ENCODE results near the gene CHCHD6.

CHCHD6 gene

DNA sequence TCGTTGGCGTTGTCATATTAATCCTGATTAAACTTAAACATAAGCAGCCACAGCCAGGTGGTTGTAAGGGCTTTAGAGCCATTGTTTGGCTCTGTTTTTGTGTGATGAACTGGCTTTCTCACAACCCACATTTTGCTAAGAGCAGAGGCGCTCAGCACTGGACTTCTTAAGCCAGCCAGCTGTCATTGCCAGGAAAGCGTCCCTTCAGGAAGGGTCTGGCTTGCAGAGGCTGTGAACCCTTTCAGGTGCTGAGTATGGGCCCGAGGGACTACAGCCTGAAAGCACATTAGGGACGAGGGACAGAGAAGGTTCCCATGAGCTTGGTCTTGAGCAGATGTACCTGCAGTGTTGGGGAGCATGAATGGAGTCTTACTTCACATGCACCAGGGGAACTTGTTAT, 112.3 kb downstream of the CHCHD6 start:
- peaks cover 11% of the 10 kb centered on the region for H3K4me1 ChIP-seq (ENCODE audit: low read length)
- no peak overlapping the region for H2AFZ ChIP-seq (ENCODE audit: low read depth, low read length)
- H3K27me3 ChIP-seq (ENCODE audit: low read depth, low read length) = no peaks in the 10 kb centered on the region
- no peaks in the 10 kb centered on the region for H3K9me3 ChIP-seq (ENCODE audit: insufficient read depth, low read length)
- 0 out of 2 replicates have a peak, but pooled peaks cover 3% of the 10 kb centered on the region for H3K79me2 ChIP-seq (ENCODE audit: low read length)
- no peak for TF ChIP-seq EZH2phosphoT487 (IDR thresholded peaks at IDR 0.05; ENCODE audit: low read depth)
- H3K27ac ChIP-seq (ENCODE audit: low read length) = no peak overlapping the region
- H4K20me1 ChIP-seq (ENCODE audit: insufficient read depth, low read length) = no peaks in the 10 kb centered on the region
- H3K9ac ChIP-seq (ENCODE audit: low read length) = no peak overlapping the region
- no peak overlapping the region for H3K4me2 ChIP-seq (ENCODE audit: low read length)
- no peaks in the 10 kb centered on the region for H3K36me3 ChIP-seq (replicated peaks; ENCODE audit: low read depth, low read length)
- H3K4me3 ChIP-seq (ENCODE audit: low read length) = no peak overlapping the region

DNA sequence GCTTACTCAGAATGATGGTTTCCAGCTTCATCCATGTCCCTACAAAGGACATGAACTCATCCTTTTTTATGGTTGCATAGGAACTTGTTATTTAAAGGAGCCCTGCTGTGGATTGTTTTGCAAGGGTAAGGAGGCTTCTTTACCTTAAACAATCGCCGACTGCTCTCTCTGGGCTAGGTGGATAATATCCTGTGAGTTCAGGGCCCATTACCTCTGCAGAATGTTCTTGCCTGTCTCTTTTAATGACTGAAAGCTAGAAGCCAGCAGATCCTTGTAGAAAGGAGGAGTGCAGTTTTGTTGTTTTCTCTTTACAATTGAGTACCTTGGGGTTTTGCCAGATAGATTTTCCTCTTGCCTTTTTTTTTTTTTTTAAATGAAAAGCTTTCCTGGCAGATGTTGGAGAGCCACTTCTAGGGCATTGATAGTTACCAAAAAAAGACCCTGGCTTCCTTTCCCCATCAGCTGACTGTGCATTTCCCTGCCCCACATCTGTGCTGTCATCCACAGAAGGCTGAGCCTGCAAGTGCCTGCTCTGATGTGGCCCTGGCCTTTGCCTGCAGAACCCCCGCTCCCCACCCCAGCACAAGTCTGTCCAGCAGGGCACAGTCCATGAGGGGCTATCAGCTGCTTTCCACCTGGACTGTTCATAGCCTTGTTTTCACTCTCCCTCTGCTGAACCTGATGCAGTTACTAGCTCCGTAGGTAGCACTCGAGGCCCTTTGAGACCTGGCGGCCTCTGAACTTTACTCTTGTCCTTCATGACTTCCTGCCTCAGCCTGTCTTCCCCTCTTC, 113.1 kb downstream of the CHCHD6 start:
- Histone ChIP-seq H3K36me3 (replicated peaks; ENCODE audit: low read depth, low read length) (no peaks in the 10 kb centered on the region), H2AFZ (ENCODE audit: low read depth, low read length) (no peak overlapping the region), H3K9me3 (ENCODE audit: insufficient read depth, low read length) (no peaks in the 10 kb centered on the region), H3K27ac (ENCODE audit: low read length) (no peak overlapping the region), H3K4me2 (ENCODE audit: low read length) (no peak overlapping the region), H4K20me1 (ENCODE audit: insufficient read depth, low read length) (no peaks in the 10 kb centered on the region), H3K4me3 (ENCODE audit: low read length) (no peak overlapping the region), H3K9ac (ENCODE audit: low read length) (no peak overlapping the region), H3K27me3 (ENCODE audit: low read depth, low read length) (no peaks in the 10 kb centered on the region), H3K4me1 (ENCODE audit: low read length) (peaks cover 11% of the 10 kb centered on the region), H3K79me2 (ENCODE audit: low read length) (0 out of 2 replicates have a peak, but pooled peaks cover 3% of the 10 kb centered on the region)
- TF ChIP-seq, protein P1, sequence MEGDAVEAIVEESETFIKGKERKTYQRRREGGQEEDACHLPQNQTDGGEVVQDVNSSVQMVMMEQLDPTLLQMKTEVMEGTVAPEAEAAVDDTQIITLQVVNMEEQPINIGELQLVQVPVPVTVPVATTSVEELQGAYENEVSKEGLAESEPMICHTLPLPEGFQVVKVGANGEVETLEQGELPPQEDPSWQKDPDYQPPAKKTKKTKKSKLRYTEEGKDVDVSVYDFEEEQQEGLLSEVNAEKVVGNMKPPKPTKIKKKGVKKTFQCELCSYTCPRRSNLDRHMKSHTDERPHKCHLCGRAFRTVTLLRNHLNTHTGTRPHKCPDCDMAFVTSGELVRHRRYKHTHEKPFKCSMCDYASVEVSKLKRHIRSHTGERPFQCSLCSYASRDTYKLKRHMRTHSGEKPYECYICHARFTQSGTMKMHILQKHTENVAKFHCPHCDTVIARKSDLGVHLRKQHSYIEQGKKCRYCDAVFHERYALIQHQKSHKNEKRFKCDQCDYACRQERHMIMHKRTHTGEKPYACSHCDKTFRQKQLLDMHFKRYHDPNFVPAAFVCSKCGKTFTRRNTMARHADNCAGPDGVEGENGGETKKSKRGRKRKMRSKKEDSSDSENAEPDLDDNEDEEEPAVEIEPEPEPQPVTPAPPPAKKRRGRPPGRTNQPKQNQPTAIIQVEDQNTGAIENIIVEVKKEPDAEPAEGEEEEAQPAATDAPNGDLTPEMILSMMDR (IDR thresholded peaks at IDR 0.05; ENCODE audit: low read depth, low read length) = no peak
- TF ChIP-seq EZH2phosphoT487 (IDR thresholded peaks at IDR 0.05; ENCODE audit: low read depth) = no peak

DNA sequence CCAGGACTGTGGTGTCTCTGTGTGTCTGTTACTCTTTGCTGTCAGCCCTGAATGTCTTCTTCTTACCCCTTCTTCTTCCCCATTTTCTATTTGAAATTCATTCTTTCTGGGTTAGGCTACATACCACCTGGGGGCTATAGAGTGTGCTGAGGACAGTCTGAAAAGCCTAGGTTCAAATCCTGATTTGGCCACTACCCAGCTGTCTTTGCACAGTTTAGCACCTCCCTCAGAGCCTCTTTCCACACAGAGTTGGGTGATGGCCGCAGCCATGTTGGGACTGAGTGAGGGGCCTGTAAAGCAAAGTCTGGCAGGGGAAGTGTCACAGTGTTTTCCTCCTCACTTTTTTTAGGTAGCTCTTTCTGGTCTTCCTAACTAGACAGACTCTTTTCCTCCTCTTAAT, 113.7 kb downstream of the CHCHD6 start:
- TF ChIP-seq, protein P1 (IDR thresholded peaks at IDR 0.05; ENCODE audit: low read depth, low read length) = no peak
- TF ChIP-seq EZH2phosphoT487 (IDR thresholded peaks at IDR 0.05; ENCODE audit: low read depth) = no peak
- 0 out of 2 replicates have a peak, but pooled peaks cover 3% of the 10 kb centered on the region for H3K79me2 ChIP-seq (ENCODE audit: low read length)
- H2AFZ ChIP-seq (ENCODE audit: low read depth, low read length) = no peak overlapping the region
- no peaks in the 10 kb centered on the region for H4K20me1 ChIP-seq (ENCODE audit: insufficient read depth, low read length)
- H3K9ac ChIP-seq (ENCODE audit: low read length) = no peak overlapping the region
- no peaks in the 10 kb centered on the region for H3K9me3 ChIP-seq (ENCODE audit: insufficient read depth, low read length)
- no peak overlapping the region for H3K27ac ChIP-seq (ENCODE audit: low read length)
- no peak overlapping the region for H3K4me3 ChIP-seq (ENCODE audit: low read length)
- no peak overlapping the region for H3K4me2 ChIP-seq (ENCODE audit: low read length)
- H3K4me1 ChIP-seq (ENCODE audit: low read length) = peaks cover 11% of the 10 kb centered on the region
- no peaks in the 10 kb centered on the region for H3K36me3 ChIP-seq (replicated peaks; ENCODE audit: low read depth, low read length)
- H3K27me3 ChIP-seq (ENCODE audit: low read depth, low read length) = no peaks in the 10 kb centered on the region

DNA sequence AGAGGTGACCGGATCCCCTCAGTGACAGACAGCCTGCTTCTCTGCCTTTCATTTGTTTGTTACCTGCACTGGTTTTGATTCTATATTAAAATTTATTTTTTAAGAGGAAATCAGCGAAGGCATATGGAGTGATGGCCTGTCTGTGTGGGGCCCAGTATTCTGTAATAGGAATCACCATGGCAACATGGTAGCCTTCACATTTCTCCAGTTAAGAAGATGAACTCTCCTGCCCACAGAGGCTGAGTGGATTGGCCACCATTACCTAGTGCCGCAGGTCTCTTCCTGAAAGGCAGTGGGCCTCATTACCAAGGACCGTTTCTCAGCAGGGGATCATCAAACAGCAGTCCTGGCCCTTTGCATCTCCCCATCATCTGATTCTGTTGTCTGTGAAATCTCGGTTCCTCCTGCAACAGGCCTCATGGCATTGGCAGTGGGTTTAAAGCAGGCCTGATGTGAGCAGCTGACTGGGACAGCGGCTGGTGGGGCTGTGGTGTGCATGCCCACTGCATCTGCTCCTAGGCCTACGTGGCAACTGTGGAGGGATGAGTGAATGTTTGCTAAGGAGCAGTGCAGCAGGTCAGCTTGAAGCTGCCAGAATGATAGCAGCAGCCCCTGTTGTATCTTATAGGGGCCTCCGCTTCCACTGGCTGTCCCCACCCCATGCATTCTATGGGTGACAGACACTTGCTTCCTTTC, 114.5 kb downstream of the CHCHD6 start:
- Histone ChIP-seq H3K4me2 (ENCODE audit: low read length) (peak overlapping the region; percentile 28; the same call in 1 of the 2 replicates), H3K79me2 (ENCODE audit: low read length) (0 out of 2 replicates have a peak, but pooled peaks cover 3% of the 10 kb centered on the region), H3K9me3 (ENCODE audit: insufficient read depth, low read length) (no peaks in the 10 kb centered on the region), H2AFZ (ENCODE audit: low read depth, low read length) (no peak overlapping the region), H4K20me1 (ENCODE audit: insufficient read depth, low read length) (no peaks in the 10 kb centered on the region), H3K4me1 (ENCODE audit: low read length) (peaks cover 11% of the 10 kb centered on the region), H3K9ac (ENCODE audit: low read length) (no peak overlapping the region), H3K36me3 (replicated peaks; ENCODE audit: low read depth, low read length) (no peaks in the 10 kb centered on the region), H3K27ac (ENCODE audit: low read length) (no peak overlapping the region), H3K27me3 (ENCODE audit: low read depth, low read length) (no peaks in the 10 kb centered on the region), H3K4me3 (ENCODE audit: low read length) (no peak overlapping the region)
- TF ChIP-seq, protein P1 (IDR thresholded peaks at IDR 0.05; ENCODE audit: low read depth, low read length) = no peak
- TF ChIP-seq EZH2phosphoT487 (IDR thresholded peaks at IDR 0.05; ENCODE audit: low read depth) = no peak
